SK-N-SH treated with all-trans-retinoic acid at 6 μM for 48 hours (cell line): Measurements from ENCODE around the gene ARID3B.

ENCODE experiments used
- ATAC-seq: fragments of 200-7000 bp; cut with Tn5 transposase; 3 replicates; pipeline ENCODE4 v1.9.1; 2020; ENCODE audit warnings: mild to moderate bottlenecking, moderate library complexity
- ARNTL ChIP-seq: fragments of 450-650 bp; formaldehyde crosslinking; IDR thresholded peaks from 2 replicates; pipeline ENCODE4 v1.5.0; 2020; ENCODE audit warnings: low read depth, mild to moderate bottlenecking, moderate library complexity, borderline replicate concordance
- BACH2 ChIP-seq: fragments of 250-450 bp; sonication (Bioruptor Pico); IDR thresholded peaks from 2 replicates; pipeline ENCODE4 v1.9.0; 2021; ENCODE audit warnings: mild to moderate bottlenecking, borderline replicate concordance
- ESRRG ChIP-seq: fragments of 250-450 bp; sonication (Bioruptor Pico); IDR thresholded peaks from 2 replicates; pipeline ENCODE4 v1.6.1; 2021; ENCODE audit warnings: mild to moderate bottlenecking
- GLIS3 ChIP-seq: fragments of 250-450 bp; sonication (Bioruptor Pico); IDR thresholded peaks from 2 replicates; pipeline ENCODE4 v1.5.0; 2020; ENCODE audit warnings: mild to moderate bottlenecking, moderate library complexity
- OSR1 ChIP-seq: fragments of 250-450 bp; sonication (Bioruptor Pico); IDR thresholded peaks from 2 replicates; pipeline ENCODE4 v1.8.0; 2022; ENCODE audit warnings: moderate library complexity, mild to moderate bottlenecking, inconsistent platforms
- PPARA ChIP-seq: fragments of 250-450 bp; sonication (Bioruptor Pico); IDR thresholded peaks from 2 replicates; pipeline ENCODE4 v1.5.0; 2020; ENCODE audit warnings: mild to moderate bottlenecking, borderline replicate concordance
- RARB ChIP-seq: fragments of 250-450 bp; sonication (Bioruptor Pico); IDR thresholded peaks from 2 replicates; pipeline ENCODE4 v1.8.0; 2021; ENCODE audit warnings: mild to moderate bottlenecking, moderate library complexity
- SNAI2 ChIP-seq: fragments of 250-450 bp; sonication (Bioruptor Pico); IDR thresholded peaks from 2 replicates; pipeline ENCODE4 v1.5.0; 2020; ENCODE audit warnings: mild to moderate bottlenecking, moderate library complexity
- TCF4 ChIP-seq: fragments of 250-450 bp; sonication (Bioruptor Pico); IDR thresholded peaks from 2 replicates; pipeline ENCODE4 v1.8.0; 2021; ENCODE audit warnings: mild to moderate bottlenecking, moderate library complexity, borderline replicate concordance
- TOX ChIP-seq: fragments of 250-450 bp; sonication (Bioruptor Pico); IDR thresholded peaks from 2 replicates; pipeline ENCODE4 v1.8.0; 2021; ENCODE audit warnings: mild to moderate bottlenecking, moderate library complexity, borderline replicate concordance
- ZC3H10 ChIP-seq: fragments of 250-450 bp; sonication (Bioruptor Pico); IDR thresholded peaks from 2 replicates; pipeline ENCODE4 v1.5.1; 2021; ENCODE audit warnings: mild to moderate bottlenecking, moderate library complexity
- ZFP3 ChIP-seq: fragments of 250-450 bp; sonication (Bioruptor Pico); IDR thresholded peaks from 2 replicates; pipeline ENCODE4 v1.5.0; 2020; ENCODE audit warnings: mild to moderate bottlenecking, moderate library complexity
- ZFP30 ChIP-seq: fragments of 450-650 bp; formaldehyde crosslinking; IDR thresholded peaks from 2 replicates; pipeline ENCODE4 v1.5.0; 2022; ENCODE audit warnings: mild to moderate bottlenecking, moderate library complexity
- ZNF565 ChIP-seq: fragments of 450-650 bp; formaldehyde crosslinking; conservative IDR thresholded peaks from 2 replicates; pipeline ENCODE4 v1.5.0; 2020; ENCODE audit warnings: low read depth, mild to moderate bottlenecking, moderate library complexity
- ZNF70 ChIP-seq: fragments of 450-650 bp; formaldehyde crosslinking; IDR thresholded peaks from 2 replicates; pipeline ENCODE4 v1.5.0; 2020; ENCODE audit warnings: mild to moderate bottlenecking, moderate library complexity
- ZNF8 ChIP-seq: fragments of 450-650 bp; formaldehyde crosslinking; IDR thresholded peaks from 2 replicates; pipeline ENCODE4 v1.5.0; 2020; ENCODE audit warnings: mild to moderate bottlenecking, moderate library complexity
- TF ChIP-seq, protein P1 (sequence below): fragments of 250-450 bp; sonication (Bioruptor Pico); IDR thresholded peaks from 2 replicates; pipeline ENCODE4 v1.8.0; 2021; ENCODE audit warnings: low read depth, mild to moderate bottlenecking, moderate library complexity, borderline replicate concordance
- TF ChIP-seq, protein P2 (sequence below): fragments of 250-450 bp; sonication (Bioruptor Pico); IDR thresholded peaks from 2 replicates; pipeline ENCODE4 v1.8.0; 2020; ENCODE audit warnings: mild to moderate bottlenecking, moderate library complexity, borderline replicate concordance
- TF ChIP-seq, protein P3 (sequence below): fragments of 250-450 bp; sonication (Bioruptor Pico); IDR thresholded peaks from 2 replicates; pipeline ENCODE4 v1.5.1; 2021; ENCODE audit warnings: mild to moderate bottlenecking, moderate library complexity
- TF ChIP-seq, protein P4 (sequence below): fragments of 250-450 bp; sonication (Bioruptor Pico); IDR thresholded peaks from 2 replicates; pipeline ENCODE4 v1.5.1; 2020; ENCODE audit warnings: low read depth, mild to moderate bottlenecking, moderate library complexity
- TF ChIP-seq, protein P5 (sequence below): fragments of 250-450 bp; sonication (Bioruptor Pico); IDR thresholded peaks from 2 replicates; pipeline ENCODE4 v1.5.0; 2020; ENCODE audit warnings: mild to moderate bottlenecking, moderate library complexity

Gene ARID3B

DNA sequence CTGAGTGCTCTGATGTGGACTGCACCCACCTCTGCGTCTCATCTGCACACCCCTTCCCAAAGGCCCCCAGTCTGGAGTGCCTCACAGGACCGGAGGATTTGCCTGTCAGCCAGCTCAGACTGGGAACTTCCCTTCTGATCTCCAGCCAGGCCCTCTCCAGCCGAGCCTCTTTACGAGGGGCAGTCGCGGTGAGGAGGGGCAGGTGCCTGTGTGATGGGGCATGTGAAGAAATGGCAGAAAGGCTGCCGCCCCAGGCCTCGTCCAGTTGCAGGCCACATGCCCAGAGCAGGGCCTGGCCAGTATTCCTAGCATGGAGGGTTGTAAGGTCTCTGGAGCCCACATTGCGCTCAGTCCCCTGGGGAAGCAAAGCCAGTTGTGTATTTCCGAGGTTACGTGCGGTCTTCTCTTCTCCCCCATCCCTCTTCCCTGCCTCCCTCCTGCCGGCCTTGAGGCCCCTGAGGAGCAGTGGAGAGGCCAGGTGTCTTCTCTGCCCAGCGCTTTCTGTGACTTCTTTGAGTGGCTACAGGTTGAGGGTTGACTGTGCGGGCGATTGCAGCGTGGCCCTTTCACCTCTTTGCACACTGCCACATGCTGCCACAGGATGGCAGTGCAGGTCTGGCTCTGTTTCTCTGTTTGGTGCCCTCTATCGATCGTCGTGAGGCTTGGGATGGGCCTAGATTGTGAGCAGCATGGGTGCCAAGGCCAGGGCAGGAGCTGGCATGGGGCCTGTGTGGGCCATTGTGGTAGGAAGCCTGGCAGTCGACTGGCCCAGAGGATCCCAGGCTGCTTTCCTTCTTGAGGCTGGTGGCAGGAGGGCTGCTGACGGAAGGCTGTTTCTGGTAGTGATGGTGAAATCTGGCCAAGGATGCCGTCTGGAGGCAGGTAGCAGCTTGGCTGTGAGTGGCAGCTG lies 79.9 kb downstream of the ARID3B start:
- TF ChIP-seq ZC3H10 (CRISPR knock-in tag) (no peak), ESRRG (CRISPR knock-in tag) (no peak), PPARA (no peak), ZNF70 (CRISPR knock-in tag) (no peak), TOX (CRISPR knock-in tag) (no peak), BACH2 (CRISPR knock-in tag) (no peak), ZNF565 (no peak), ZNF8 (CRISPR knock-in tag) (no peak), ZFP30 (CRISPR knock-in tag) (no peak), TCF4 (CRISPR knock-in tag) (no peak), ZFP3 (CRISPR knock-in tag) (no peak)
- TF ChIP-seq, protein P1, sequence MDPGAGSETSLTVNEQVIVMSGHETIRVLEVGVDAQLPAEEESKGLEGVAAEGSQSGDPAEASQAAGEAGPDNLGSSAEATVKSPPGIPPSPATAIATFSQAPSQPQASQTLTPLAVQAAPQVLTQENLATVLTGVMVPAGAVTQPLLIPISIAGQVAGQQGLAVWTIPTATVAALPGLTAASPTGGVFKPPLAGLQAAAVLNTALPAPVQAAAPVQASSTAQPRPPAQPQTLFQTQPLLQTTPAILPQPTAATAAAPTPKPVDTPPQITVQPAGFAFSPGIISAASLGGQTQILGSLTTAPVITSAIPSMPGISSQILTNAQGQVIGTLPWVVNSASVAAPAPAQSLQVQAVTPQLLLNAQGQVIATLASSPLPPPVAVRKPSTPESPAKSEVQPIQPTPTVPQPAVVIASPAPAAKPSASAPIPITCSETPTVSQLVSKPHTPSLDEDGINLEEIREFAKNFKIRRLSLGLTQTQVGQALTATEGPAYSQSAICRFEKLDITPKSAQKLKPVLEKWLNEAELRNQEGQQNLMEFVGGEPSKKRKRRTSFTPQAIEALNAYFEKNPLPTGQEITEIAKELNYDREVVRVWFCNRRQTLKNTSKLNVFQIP (CRISPR knock-in tag), result no peak
- peak; percentile 88 for ATAC-seq

DNA sequence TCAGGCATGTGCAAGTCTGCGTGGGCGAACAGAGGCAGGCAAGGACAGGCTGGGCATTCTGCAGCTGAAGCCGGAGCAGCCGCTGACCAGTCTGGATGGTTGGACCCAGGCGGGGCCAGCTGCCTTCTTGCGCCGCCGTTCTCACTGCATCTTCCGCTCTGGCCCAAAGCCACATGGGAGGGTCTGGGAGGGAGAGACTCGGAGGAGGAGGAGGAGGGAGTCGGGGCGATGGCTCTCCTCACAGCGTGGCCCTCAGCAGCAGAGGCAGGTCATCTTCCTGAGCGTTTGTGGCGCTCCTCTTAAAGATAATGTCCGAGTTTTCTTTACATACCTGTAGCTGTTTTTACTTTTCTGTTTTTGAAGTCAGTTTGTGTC lies 80.5 kb downstream of the ARID3B start:
- ATAC-seq, result no peak
- no peak for TF ChIP-seq OSR1 (CRISPR knock-in tag)
- TF ChIP-seq TCF4 (CRISPR knock-in tag), result no peak
- TF ChIP-seq, protein P2, sequence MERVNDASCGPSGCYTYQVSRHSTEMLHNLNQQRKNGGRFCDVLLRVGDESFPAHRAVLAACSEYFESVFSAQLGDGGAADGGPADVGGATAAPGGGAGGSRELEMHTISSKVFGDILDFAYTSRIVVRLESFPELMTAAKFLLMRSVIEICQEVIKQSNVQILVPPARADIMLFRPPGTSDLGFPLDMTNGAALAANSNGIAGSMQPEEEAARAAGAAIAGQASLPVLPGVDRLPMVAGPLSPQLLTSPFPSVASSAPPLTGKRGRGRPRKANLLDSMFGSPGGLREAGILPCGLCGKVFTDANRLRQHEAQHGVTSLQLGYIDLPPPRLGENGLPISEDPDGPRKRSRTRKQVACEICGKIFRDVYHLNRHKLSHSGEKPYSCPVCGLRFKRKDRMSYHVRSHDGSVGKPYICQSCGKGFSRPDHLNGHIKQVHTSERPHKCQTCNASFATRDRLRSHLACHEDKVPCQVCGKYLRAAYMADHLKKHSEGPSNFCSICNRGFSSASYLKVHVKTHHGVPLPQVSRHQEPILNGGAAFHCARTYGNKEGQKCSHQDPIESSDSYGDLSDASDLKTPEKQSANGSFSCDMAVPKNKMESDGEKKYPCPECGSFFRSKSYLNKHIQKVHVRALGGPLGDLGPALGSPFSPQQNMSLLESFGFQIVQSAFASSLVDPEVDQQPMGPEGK (CRISPR knock-in tag), result no peak
- no peak for TF ChIP-seq TOX (CRISPR knock-in tag)
- TF ChIP-seq ZFP30 (CRISPR knock-in tag), result no peak
- TF ChIP-seq, protein P3, sequence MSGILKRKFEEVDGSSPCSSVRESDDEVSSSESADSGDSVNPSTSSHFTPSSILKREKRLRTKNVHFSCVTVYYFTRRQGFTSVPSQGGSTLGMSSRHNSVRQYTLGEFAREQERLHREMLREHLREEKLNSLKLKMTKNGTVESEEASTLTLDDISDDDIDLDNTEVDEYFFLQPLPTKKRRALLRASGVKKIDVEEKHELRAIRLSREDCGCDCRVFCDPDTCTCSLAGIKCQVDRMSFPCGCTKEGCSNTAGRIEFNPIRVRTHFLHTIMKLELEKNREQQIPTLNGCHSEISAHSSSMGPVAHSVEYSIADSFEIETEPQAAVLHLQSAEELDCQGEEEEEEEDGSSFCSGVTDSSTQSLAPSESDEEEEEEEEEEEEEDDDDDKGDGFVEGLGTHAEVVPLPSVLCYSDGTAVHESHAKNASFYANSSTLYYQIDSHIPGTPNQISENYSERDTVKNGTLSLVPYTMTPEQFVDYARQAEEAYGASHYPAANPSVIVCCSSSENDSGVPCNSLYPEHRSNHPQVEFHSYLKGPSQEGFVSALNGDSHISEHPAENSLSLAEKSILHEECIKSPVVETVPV, result no peak
- no peak for TF ChIP-seq SNAI2
- no peak for TF ChIP-seq ARNTL (CRISPR knock-in tag)
- TF ChIP-seq ZNF565, result no peak
- TF ChIP-seq, protein P4, sequence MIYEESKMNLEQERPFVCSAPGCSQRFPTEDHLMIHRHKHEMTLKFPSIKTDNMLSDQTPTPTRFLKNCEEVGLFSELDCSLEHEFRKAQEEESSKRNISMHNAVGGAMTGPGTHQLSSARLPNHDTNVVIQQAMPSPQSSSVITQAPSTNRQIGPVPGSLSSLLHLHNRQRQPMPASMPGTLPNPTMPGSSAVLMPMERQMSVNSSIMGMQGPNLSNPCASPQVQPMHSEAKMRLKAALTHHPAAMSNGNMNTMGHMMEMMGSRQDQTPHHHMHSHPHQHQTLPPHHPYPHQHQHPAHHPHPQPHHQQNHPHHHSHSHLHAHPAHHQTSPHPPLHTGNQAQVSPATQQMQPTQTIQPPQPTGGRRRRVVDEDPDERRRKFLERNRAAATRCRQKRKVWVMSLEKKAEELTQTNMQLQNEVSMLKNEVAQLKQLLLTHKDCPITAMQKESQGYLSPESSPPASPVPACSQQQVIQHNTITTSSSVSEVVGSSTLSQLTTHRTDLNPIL (CRISPR knock-in tag), result no peak
- no peak for TF ChIP-seq PPARA
- TF ChIP-seq ZNF8 (CRISPR knock-in tag), result no peak
- no peak for TF ChIP-seq ESRRG (CRISPR knock-in tag)
- TF ChIP-seq, protein P5, sequence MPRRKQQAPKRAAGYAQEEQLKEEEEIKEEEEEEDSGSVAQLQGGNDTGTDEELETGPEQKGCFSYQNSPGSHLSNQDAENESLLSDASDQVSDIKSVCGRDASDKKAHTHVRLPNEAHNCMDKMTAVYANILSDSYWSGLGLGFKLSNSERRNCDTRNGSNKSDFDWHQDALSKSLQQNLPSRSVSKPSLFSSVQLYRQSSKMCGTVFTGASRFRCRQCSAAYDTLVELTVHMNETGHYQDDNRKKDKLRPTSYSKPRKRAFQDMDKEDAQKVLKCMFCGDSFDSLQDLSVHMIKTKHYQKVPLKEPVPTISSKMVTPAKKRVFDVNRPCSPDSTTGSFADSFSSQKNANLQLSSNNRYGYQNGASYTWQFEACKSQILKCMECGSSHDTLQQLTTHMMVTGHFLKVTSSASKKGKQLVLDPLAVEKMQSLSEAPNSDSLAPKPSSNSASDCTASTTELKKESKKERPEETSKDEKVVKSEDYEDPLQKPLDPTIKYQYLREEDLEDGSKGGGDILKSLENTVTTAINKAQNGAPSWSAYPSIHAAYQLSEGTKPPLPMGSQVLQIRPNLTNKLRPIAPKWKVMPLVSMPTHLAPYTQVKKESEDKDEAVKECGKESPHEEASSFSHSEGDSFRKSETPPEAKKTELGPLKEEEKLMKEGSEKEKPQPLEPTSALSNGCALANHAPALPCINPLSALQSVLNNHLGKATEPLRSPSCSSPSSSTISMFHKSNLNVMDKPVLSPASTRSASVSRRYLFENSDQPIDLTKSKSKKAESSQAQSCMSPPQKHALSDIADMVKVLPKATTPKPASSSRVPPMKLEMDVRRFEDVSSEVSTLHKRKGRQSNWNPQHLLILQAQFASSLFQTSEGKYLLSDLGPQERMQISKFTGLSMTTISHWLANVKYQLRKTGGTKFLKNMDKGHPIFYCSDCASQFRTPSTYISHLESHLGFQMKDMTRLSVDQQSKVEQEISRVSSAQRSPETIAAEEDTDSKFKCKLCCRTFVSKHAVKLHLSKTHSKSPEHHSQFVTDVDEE, result no peak
- TF ChIP-seq ZNF70 (CRISPR knock-in tag), result no peak
- TF ChIP-seq GLIS3 (CRISPR knock-in tag), result no peak
- TF ChIP-seq RARB (CRISPR knock-in tag), result no peak
- no peak for TF ChIP-seq ZC3H10 (CRISPR knock-in tag)
- TF ChIP-seq, protein P1 (CRISPR knock-in tag), result no peak
- no peak for TF ChIP-seq ZFP3 (CRISPR knock-in tag)
